DOHH2 (cell line): ENCODE results near the gene ITPR2.

Experiments used
- H3F3A ChIP-seq: fragments of 200-600 bp; sonication (generic), shearing (Covaris generic); 2 replicates; pipeline ENCODE4 v1.6.0; 2016; ENCODE audit warnings: antibody characterized with exemption, mild to moderate bottlenecking; ENCODE audit not compliant: control insufficient read depth, insufficient read depth
- H3K27ac ChIP-seq: fragments of 200-600 bp; sonication (generic); 2 replicates; pipeline ENCODE4 v1.5.1; 2014; ENCODE audit warnings: low read depth, mild to moderate bottlenecking, low read length, moderate library complexity
- H3K27me3 ChIP-seq: fragments of 200-600 bp; sonication (generic); 2 replicates; pipeline ENCODE4 v1.6.1; 2014; ENCODE audit warnings: mild to moderate bottlenecking, low read length, mixed read lengths; ENCODE audit not compliant: control insufficient read depth
- H3K36me3 ChIP-seq: fragments of 200-600 bp; sonication (generic); 2 replicates; pipeline ENCODE4 v1.6.1; 2014; ENCODE audit warnings: mild to moderate bottlenecking, low read length, moderate library complexity, mixed read lengths; ENCODE audit not compliant: control insufficient read depth
- H3K4me1 ChIP-seq: fragments of 200-600 bp; sonication (generic); 2 replicates; pipeline ENCODE4 v1.6.1; 2014; ENCODE audit warnings: mild to moderate bottlenecking, low read length, mixed read lengths; ENCODE audit not compliant: control insufficient read depth
- H3K4me2 ChIP-seq: fragments of 200-600 bp; sonication (generic); 2 replicates; pipeline ENCODE4 v1.6.0; 2014; ENCODE audit warnings: mild to moderate bottlenecking, low read length, moderate library complexity
- H3K4me3 ChIP-seq: fragments of 200-600 bp; sonication (generic); 2 replicates; pipeline ENCODE4 v1.5.1; 2014; ENCODE audit warnings: mild to moderate bottlenecking, low read length, mixed read lengths
- H3K79me2 ChIP-seq: fragments of 200-600 bp; sonication (generic); 2 replicates; pipeline ENCODE4 v1.6.1; 2014; ENCODE audit warnings: mild to moderate bottlenecking, low read length, mixed read lengths; ENCODE audit not compliant: control insufficient read depth
- H3K9me2 ChIP-seq: fragments of 200-600 bp; sonication (generic); replicated peaks from 2 replicates; pipeline ENCODE4 v1.6.1; 2014; ENCODE audit warnings: mild to moderate bottlenecking, low read length, mixed read lengths; ENCODE audit not compliant: control insufficient read depth
- H3K9me3 ChIP-seq: fragments of 200-600 bp; sonication (generic); 2 replicates; pipeline ENCODE4 v1.6.1; 2014; ENCODE audit warnings: antibody characterized with exemption, low read length, mixed read lengths; ENCODE audit not compliant: control insufficient read depth, insufficient read depth
- H4K20me1 ChIP-seq: fragments of 200-600 bp; sonication (generic); 2 replicates; pipeline ENCODE4 v1.6.0; 2014; ENCODE audit warnings: low read depth, mild to moderate bottlenecking, antibody characterized with exemption, low read length, moderate library complexity; ENCODE audit not compliant: control insufficient read depth, insufficient read depth
- CTCF ChIP-seq: fragments of 200-600 bp; sonication (generic); IDR thresholded peaks from one replicate; pipeline ENCODE4 v1.5.1; 2014; ENCODE audit warnings: antibody characterized with exemption, mild to moderate bottlenecking, low read depth, low read length; ENCODE audit not compliant: poor library complexity, severe bottlenecking
- EZH2phosphoT487 ChIP-seq: fragments of 200-600 bp; sonication (generic); IDR thresholded peaks from 2 replicates; pipeline ENCODE4 v1.6.1; 2017; ENCODE audit warnings: borderline replicate concordance, mild to moderate bottlenecking, antibody characterized with exemption, low read length, moderate library complexity, mixed read lengths

Gene ITPR2

GRCh38 chr12:26854031-26854390, 21.0 kb upstream of the ITPR2 start:
- Histone ChIP-seq H3F3A (peaks cover 8% of the 10 kb centered on the region; the same call in 1 of the 2 replicates), H3K4me3 (no peak overlapping the region), H3K27me3 (no peaks in the 10 kb centered on the region), H3K4me2 (peak overlapping the region; percentile 54), H3K9me3 (no peaks in the 10 kb centered on the region), H3K9me2 (no peaks in the 10 kb centered on the region), H3K79me2 (no peaks in the 10 kb centered on the region), H3K27ac (no peak overlapping the region), H3K4me1 (peaks cover 25% of the 10 kb centered on the region), H3K36me3 (no peaks in the 10 kb centered on the region), H4K20me1 (no peaks in the 10 kb centered on the region)
- TF ChIP-seq CTCF = no peak
- no peak for TF ChIP-seq EZH2phosphoT487

GRCh38 chr12:26853303-26854030, 20.5 kb upstream of the ITPR2 start:
- H4K20me1 ChIP-seq = no peaks in the 10 kb centered on the region
- peaks cover 10% of the 10 kb centered on the region; the same call in 1 of the 2 replicates for H3F3A ChIP-seq
- TF ChIP-seq EZH2phosphoT487 (no peak), CTCF (peak; percentile 91)
- H3K27ac ChIP-seq = no peak overlapping the region
- no peaks in the 10 kb centered on the region for H3K9me3 ChIP-seq
- no peak overlapping the region for H3K4me3 ChIP-seq
- H3K9me2 ChIP-seq = no peaks in the 10 kb centered on the region
- no peaks in the 10 kb centered on the region for H3K79me2 ChIP-seq
- H3K36me3 ChIP-seq = no peaks in the 10 kb centered on the region
- H3K27me3 ChIP-seq = no peaks in the 10 kb centered on the region
- H3K4me2 ChIP-seq = peak overlapping the region; percentile 54
- peaks cover 28% of the 10 kb centered on the region for H3K4me1 ChIP-seq

GRCh38 chr12:26851031-26851809, 18.2 kb upstream of the ITPR2 start:
- Histone ChIP-seq H3K9me3 (no peaks in the 10 kb centered on the region), H4K20me1 (no peaks in the 10 kb centered on the region), H3K27ac (no peak overlapping the region), H3K79me2 (no peaks in the 10 kb centered on the region), H3K9me2 (no peaks in the 10 kb centered on the region), H3K4me3 (no peak overlapping the region), H3K36me3 (no peaks in the 10 kb centered on the region), H3K4me1 (peaks cover 50% of the 10 kb centered on the region), H3K27me3 (no peaks in the 10 kb centered on the region), H3F3A (peaks cover 11% of the 10 kb centered on the region), H3K4me2 (no peak overlapping the region)
- TF ChIP-seq EZH2phosphoT487 = no peak
- TF ChIP-seq CTCF = no peak
